A673 (cell line): ENCODE measurements around the gene TEX22. TPM values are rescaled to one million over a fixed set of nuclear protein-coding genes. Genes with fewer than 3 reads are reported as not detected.

ENCODE experiments used
- BruUV-seq: library from RNA; stranded (reverse); fragments of 400-500 nt; replicated peaks from 2 replicates; lab custom pipeline; 2021; lab: Mats Ljungman, UMichigan
- CTCF ChIA-PET: fragments of 300-600 bp; sonication (Branson Sonifier 250); formaldehyde crosslinking; loops from one replicate; lab custom pipeline; 2022; ENCODE audit warnings: antibody characterized with exemption; lab: Charles Lee
- POLR2A ChIA-PET: fragments of 300-600 bp; sonication (Branson Sonifier 250); formaldehyde crosslinking; loops from one replicate; lab custom pipeline; 2022; ENCODE audit warnings: antibody characterized with exemption; ENCODE audit not compliant: low non-redundant PET; lab: Charles Lee
- DNase-seq: peaks from one replicate; pipeline ENCODE4 v3.0.0-alpha.2; 2015; ENCODE audit warnings: low spot score
- H3K27ac ChIP-seq: fragments of 200-600 bp; sonication (generic); 2 replicates; pipeline ENCODE4 v1.5.1; 2016; ENCODE audit warnings: mixed run types, low read depth, mild to moderate bottlenecking, mixed read lengths, antibody characterized with exemption, low read length; ENCODE audit not compliant: poor library complexity, severe bottlenecking
- H3K27me3 ChIP-seq: fragments of 200-600 bp; sonication (generic); replicated peaks from 2 replicates; pipeline ENCODE4 v1.6.1; 2017; ENCODE audit warnings: mixed run types, low read depth, mild to moderate bottlenecking, mixed read lengths, antibody characterized with exemption, low read length; ENCODE audit not compliant: insufficient read depth, poor library complexity
- H3K36me3 ChIP-seq: fragments of 200-600 bp; sonication (generic); 2 replicates; pipeline ENCODE4 v1.6.1; 2016; ENCODE audit warnings: mixed run types, mild to moderate bottlenecking, mixed read lengths, antibody characterized with exemption, low read length; ENCODE audit not compliant: insufficient read depth, poor library complexity, severe bottlenecking
- H3K4me1 ChIP-seq: fragments of 200-600 bp; sonication (generic); 2 replicates; pipeline ENCODE4 v1.6.1; 2017; ENCODE audit warnings: mixed run types, mild to moderate bottlenecking, mixed read lengths, antibody characterized with exemption, low read length; ENCODE audit not compliant: insufficient read depth, poor library complexity, severe bottlenecking
- H3K4me3 ChIP-seq: fragments of 200-600 bp; sonication (generic); 2 replicates; pipeline ENCODE4 v1.5.1; 2016; ENCODE audit warnings: low read depth, mixed run types, mild to moderate bottlenecking, mixed read lengths, low read length; ENCODE audit not compliant: poor library complexity, severe bottlenecking
- H3K9me3 ChIP-seq: fragments of 200-600 bp; sonication (generic); 2 replicates; pipeline ENCODE4 v1.6.1; 2016; ENCODE audit warnings: mixed run types, low read depth, mild to moderate bottlenecking, mixed read lengths, antibody characterized with exemption, low read length; ENCODE audit not compliant: poor library complexity, severe bottlenecking
- CTCF ChIP-seq: fragments of 300-800, 200-600 bp; sonication (generic); conservative IDR thresholded peaks from 2 replicates; pipeline ENCODE4 v1.5.1; 2017; ENCODE audit warnings: low read depth, mild to moderate bottlenecking, antibody characterized with exemption, low read length, moderate library complexity, mixed read lengths
- EZH2 ChIP-seq: fragments of 200-600 bp; sonication (generic); IDR thresholded peaks from 2 replicates; pipeline ENCODE4 v1.6.1; 2017; ENCODE audit warnings: borderline replicate concordance, low read depth, mild to moderate bottlenecking, mixed read lengths, antibody characterized with exemption, low read length; ENCODE audit not compliant: poor library complexity, severe bottlenecking
- intact Hi-C: fragments of 100-400 bp; cut with micrococcal nuclease; formaldehyde crosslinking; loops from one replicate; pipeline ENCODE4 v1.10.0; 2022; ENCODE audit not compliant: unreplicated experiment
- total RNA-seq: library from RNA; stranded (reverse); gene quantifications from 2 replicates; pipeline ENCODE4 v1.2.3, GENCODE V29; 2021

TEX22 gene
- total RNA-seq, 1 experiment from 2014 or later: 2.7 TPM

GRCh38 chr14:105366386-105367074 is 31.8 kb upstream of the TEX22 start:
- no peaks in the 10 kb centered on the region for H3K9me3 ChIP-seq
- no TSS peak for BruUV-seq
- no peaks in the 10 kb centered on the region for H3K27me3 ChIP-seq
- H3K36me3 ChIP-seq: no peaks in the 10 kb centered on the region
- intact Hi-C loops: no loop called here
- CTCF ChIA-PET: interaction anchor here (0.6 kb wide), 1 partner anchor 141 kb away, joined by 8 read pairs; no protein-coding TSS in a partner anchor
- TF ChIP-seq CTCF: no peak
- TF ChIP-seq EZH2: no peak
- H3K4me1 ChIP-seq: peaks cover 10% of the 10 kb centered on the region
- POLR2A ChIA-PET: no interaction called here
- no peak for DNase-seq
- H3K4me3 ChIP-seq: no peak overlapping the region
- H3K27ac ChIP-seq: no peak overlapping the region

GRCh38 chr14:105367116-105368031 is 31.0 kb upstream of the TEX22 start:
- no peaks in the 10 kb centered on the region for H3K27me3 ChIP-seq
- no peak overlapping the region for H3K4me3 ChIP-seq
- no TSS peak for BruUV-seq
- TF ChIP-seq EZH2 (no peak), CTCF (no peak)
- CTCF ChIA-PET: interaction anchor here (0.6 to 1.4 kb wide), 2 partner anchors 123 to 140 kb away, joined by 3 to 8 read pairs; no protein-coding TSS in a partner anchor
- intact Hi-C loops: no loop called here
- no peaks in the 10 kb centered on the region for H3K36me3 ChIP-seq
- DNase-seq: no peak
- H3K4me1 ChIP-seq: peaks cover 10% of the 10 kb centered on the region
- H3K27ac ChIP-seq: no peak overlapping the region
- POLR2A ChIA-PET: no interaction called here
- H3K9me3 ChIP-seq: no peaks in the 10 kb centered on the region

- no TSS peak for BruUV-seq
- intact Hi-C loops: no loop called here
Measured at GRCh38 chr14:105368032-105368417, 30.3 kb upstream of the TEX22 start.

More at GRCh38 chr14:105368032-105368417, 30.3 kb upstream of the TEX22 start:
- no peaks in the 10 kb centered on the region for H3K36me3 ChIP-seq
- H3K9me3 ChIP-seq: no peaks in the 10 kb centered on the region
- no peak overlapping the region for H3K4me3 ChIP-seq
- POLR2A ChIA-PET: no interaction called here
- peaks cover 10% of the 10 kb centered on the region for H3K4me1 ChIP-seq
- no peak overlapping the region for H3K27ac ChIP-seq
- CTCF ChIA-PET: interaction anchor here (1.4 kb wide), 1 partner anchor 122 kb away, joined by 3 read pairs; no protein-coding TSS in a partner anchor
- DNase-seq: no peak
- H3K27me3 ChIP-seq: no peaks in the 10 kb centered on the region
- TF ChIP-seq CTCF (no peak), EZH2 (no peak)
